Small intestine (tissue), 7 donors: ENCODE measurements around the gene MT2A. TPM values are rescaled to one million over a fixed set of nuclear protein-coding genes. Genes with fewer than 3 reads are reported as not detected.

ENCODE experiments used
- DNase-seq, 2 donors: peaks; one replicate each; pipeline versions ENCODE4 v3.0.0 to v3.0.0-alpha.2; 2013
- FAIRE-seq: peaks from 2 replicates; lab custom pipeline; 2012; peaks lifted over from hg19 to GRCh38; lab: Jason Lieb, UNC
- H3K27ac ChIP-seq, 3 donors: one replicate each; pipeline ENCODE4 v1.5.1; 2013; ENCODE audit warnings: low read length in 2 of 3, mild to moderate bottlenecking in 2 of 3, control low read depth in 1 of 3, inconsistent platforms in 1 of 3, low read depth in 1 of 3, moderate library complexity in 1 of 3
- H3K27me3 ChIP-seq, 3 donors: one replicate each; pipeline ENCODE4 v1.6.1; 2013; ENCODE audit warnings: low read length in 3 of 3, inconsistent platforms in 1 of 3; ENCODE audit not compliant: control insufficient read depth in 3 of 3, insufficient read depth in 3 of 3
- H3K36me3 ChIP-seq, 3 donors: one replicate each; pipeline ENCODE4 v1.6.1; 2013; ENCODE audit warnings: low read length in 3 of 3, inconsistent platforms in 1 of 3, low read depth in 1 of 3, mild to moderate bottlenecking in 1 of 3, moderate library complexity in 1 of 3; ENCODE audit not compliant: control insufficient read depth in 3 of 3, insufficient read depth in 2 of 3
- H3K4me1 ChIP-seq, 3 donors: one replicate each; pipeline ENCODE4 v1.6.1; 2013; ENCODE audit warnings: low read length in 2 of 3, inconsistent platforms in 1 of 3, low read depth in 1 of 3, mild to moderate bottlenecking in 1 of 3, moderate library complexity in 1 of 3; ENCODE audit not compliant: control insufficient read depth in 3 of 3, insufficient read depth in 2 of 3
- H3K4me3 ChIP-seq, 3 donors: one replicate each; pipeline ENCODE4 v1.5.1; 2013; ENCODE audit warnings: low read length in 3 of 3, control low read depth in 1 of 3, inconsistent platforms in 1 of 3, low read depth in 1 of 3, mild to moderate bottlenecking in 1 of 3, moderate library complexity in 1 of 3
- H3K9me3 ChIP-seq, 2 donors: one replicate each; pipeline ENCODE4 v1.6.1; 2013; ENCODE audit warnings: low read depth in 1 of 2, low read length in 1 of 2; ENCODE audit not compliant: control insufficient read depth in 2 of 2, insufficient read depth in 1 of 2
- WGBS, 3 donors: extraction: QIAGEN DNeasy Blood & Tissue Kit; methylation state at CpG; one replicate each; pipeline ENCODE4 v1.1.7; 2013; 5-methylcytosine and 5-hydroxymethylcytosine counted together
- polyA plus RNA-seq, 4 donors: library from polyadenylated mRNA; stranded (reverse) in 3 of 4; unstranded in 1 of 4; fragments of 200-250 nt in 3 of 4; fragments of 120-200 nt in 1 of 4; gene quantifications; one replicate each; pipeline versions ENCODE4 v1.2.1 to v1.2.3, GENCODE V29; 2013
- donor health status: healthy with polysubstance abuse.
- donor health status: control.
- donor health status: control.
- donor health status: Bipolar disorder and iron deficiency.
- donor health status: healthy.

Gene MT2A
- polyA plus RNA-seq, 4 donors: 133 to 464 (median 194) TPM

DNA sequence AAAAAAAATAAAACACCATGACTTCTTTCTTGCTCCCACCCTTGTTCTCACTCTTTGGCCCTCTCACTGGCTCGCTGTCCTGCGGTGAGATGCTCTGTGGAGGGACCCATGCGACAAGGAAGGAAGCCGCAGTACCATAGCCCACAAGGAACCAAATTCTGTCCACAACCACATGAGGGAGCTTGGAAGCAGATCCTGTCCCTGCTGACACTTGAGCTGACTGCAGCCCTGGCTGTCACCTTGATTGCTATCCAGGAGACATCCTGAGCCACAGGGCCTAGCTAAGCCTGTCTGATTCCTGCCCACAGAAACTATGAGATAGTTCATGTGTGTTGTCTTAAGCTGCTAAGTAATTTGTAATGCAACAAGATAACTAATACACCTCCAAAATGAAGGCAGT, 4.8 kb upstream of the MT2A start:
- Histone ChIP-seq H3K4me3 (no peak overlapping the region), H3K4me1 (peaks cover 0 to 8% (median 0%) of the 10 kb centered on the region in 3 donors), H3K9me3 (no peaks in the 10 kb centered on the region), H3K27ac (no peak overlapping the region), H3K27me3 (peaks cover 0 to 6% (median 0%) of the 10 kb centered on the region in 3 donors), H3K36me3 (no peaks in the 10 kb centered on the region)
- FAIRE-seq: no peak
- DNase-seq: peak; percentile 64 to 75
- 28 to 40% (median 31%) methylated on average over 4 of the region's 4 CpGs for WGBS, 3 donors

DNA sequence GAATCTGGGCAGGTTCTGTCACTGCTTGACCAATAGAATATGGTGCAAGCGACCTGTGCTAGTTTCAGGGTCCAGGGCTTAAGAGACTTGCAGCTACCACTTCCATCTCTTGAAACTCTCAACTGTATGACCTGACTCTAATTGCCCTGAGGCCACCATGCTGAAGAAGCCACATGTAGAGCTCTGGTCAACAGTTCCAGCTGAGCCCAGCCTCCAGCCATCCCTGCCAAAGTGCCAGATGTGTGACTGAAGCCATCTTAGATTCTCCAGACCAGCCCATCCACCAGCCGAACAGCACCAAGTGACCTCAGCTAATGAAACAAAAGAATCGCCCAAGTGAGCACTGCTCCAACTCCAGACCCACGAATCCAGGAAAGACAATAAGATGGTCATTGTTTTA, 3.4 kb upstream of the MT2A start:
- H3K36me3 ChIP-seq: no peaks in the 10 kb centered on the region
- no peak overlapping the region for H3K4me3 ChIP-seq
- DNase-seq: no peak
- WGBS, 3 donors: 87 to 91% (median 90%) methylated on average over 4 of the region's 4 CpGs
- H3K27ac ChIP-seq: peak overlapping the region in 1 of 3 donors; percentile 90
- peaks cover 0 to 6% (median 0%) of the 10 kb centered on the region in 3 donors for H3K27me3 ChIP-seq
- no peak for FAIRE-seq
- H3K9me3 ChIP-seq: no peaks in the 10 kb centered on the region
- peaks cover 0 to 19% (median under 1%) of the 10 kb centered on the region in 3 donors for H3K4me1 ChIP-seq

GRCh38 chr16:56605475-56605874, 2.9 kb upstream of the MT2A start:
- DNase-seq (no peak), FAIRE-seq (no peak)
- peaks cover 0 to 24% (median 5%) of the 10 kb centered on the region in 3 donors for H3K4me1 ChIP-seq
- no peaks in the 10 kb centered on the region for H3K36me3 ChIP-seq
- no peak overlapping the region for H3K4me3 ChIP-seq
- no peaks in the 10 kb centered on the region for H3K9me3 ChIP-seq
- peaks cover 0 to 4% (median 0%) of the 10 kb centered on the region in 3 donors for H3K27me3 ChIP-seq
- H3K27ac ChIP-seq: peak overlapping the region in 1 of 3 donors; percentile 90
- 74 to 95% (median 90%) methylated on average over 1 of the region's 1 CpG for WGBS, 3 donors

- H3K36me3 ChIP-seq: no peaks in the 10 kb centered on the region
- DNase-seq (no peak), FAIRE-seq (no peak)
- H3K9me3 ChIP-seq: no peaks in the 10 kb centered on the region
- 66 to 81% (median 80%) methylated on average over 3 of the region's 3 CpGs for WGBS, 3 donors
- H3K27ac ChIP-seq: peak overlapping the region in 1 of 3 donors; percentile 90
- H3K27me3 ChIP-seq: no peaks in the 10 kb centered on the region
- no peak overlapping the region for H3K4me3 ChIP-seq
- H3K4me1 ChIP-seq: peaks cover 2 to 26% (median 8%) of the 10 kb centered on the region in 3 donors
Observed at GRCh38 chr16:56606071-56606475, 2.3 kb upstream of the MT2A start.

DNA sequence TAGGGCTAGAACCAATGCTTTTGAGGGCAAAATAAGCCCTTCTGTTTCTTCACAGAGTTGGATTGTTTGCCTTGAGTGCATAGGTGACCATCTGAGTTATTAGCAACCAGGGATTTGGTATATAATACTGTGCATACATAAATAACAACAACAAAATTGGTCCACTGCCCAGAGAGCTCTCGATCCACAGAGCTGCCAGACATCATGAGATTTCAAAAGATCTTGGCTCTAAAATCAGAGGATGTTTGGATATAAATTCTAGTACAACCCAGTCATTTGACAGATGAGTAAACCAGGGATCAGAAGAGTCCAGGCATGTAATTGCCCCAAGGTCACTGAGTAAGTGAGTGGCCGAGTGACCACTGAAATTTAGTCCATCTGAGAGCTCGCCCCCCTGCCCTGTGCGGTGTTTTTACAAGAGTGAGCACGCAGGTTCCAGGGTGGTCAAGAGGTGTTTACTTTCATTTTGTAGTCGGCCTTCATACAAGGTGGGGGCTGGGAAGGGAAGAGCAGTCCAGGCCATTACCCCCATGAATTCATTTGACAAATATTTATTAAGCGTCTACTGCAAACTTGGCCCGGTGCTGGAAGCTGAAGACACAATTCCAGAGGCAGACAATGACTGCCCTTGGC, 1.8 kb upstream of the MT2A start:
- no peak for DNase-seq
- Histone ChIP-seq H3K27ac (peak overlapping the region in 2 of 3 donors; percentile 64 to 90), H3K4me3 (no peak overlapping the region), H3K9me3 (no peaks in the 10 kb centered on the region), H3K36me3 (no peaks in the 10 kb centered on the region), H3K27me3 (no peaks in the 10 kb centered on the region), H3K4me1 (peaks cover 2 to 26% (median 8%) of the 10 kb centered on the region in 3 donors)
- no peak for FAIRE-seq
- 58 to 78% (median 78%) methylated on average over 8 of the region's 8 CpGs for WGBS, 3 donors

GRCh38 chr16:56607109-56607618, 1.2 kb upstream of the MT2A start:
- Histone ChIP-seq H3K9me3 (no peaks in the 10 kb centered on the region), H3K4me3 (no peak overlapping the region), H3K4me1 (peaks cover 2 to 26% (median 8%) of the 10 kb centered on the region in 3 donors), H3K27ac (peak overlapping the region in 2 of 3 donors; percentile 64 to 90), H3K36me3 (no peaks in the 10 kb centered on the region), H3K27me3 (no peaks in the 10 kb centered on the region)
- DNase-seq (peak in 1 of 2 donors; percentile 57), FAIRE-seq (no peak)
- 57 to 84% (median 76%) methylated on average over 14 of the region's 14 CpGs for WGBS, 3 donors

DNA sequence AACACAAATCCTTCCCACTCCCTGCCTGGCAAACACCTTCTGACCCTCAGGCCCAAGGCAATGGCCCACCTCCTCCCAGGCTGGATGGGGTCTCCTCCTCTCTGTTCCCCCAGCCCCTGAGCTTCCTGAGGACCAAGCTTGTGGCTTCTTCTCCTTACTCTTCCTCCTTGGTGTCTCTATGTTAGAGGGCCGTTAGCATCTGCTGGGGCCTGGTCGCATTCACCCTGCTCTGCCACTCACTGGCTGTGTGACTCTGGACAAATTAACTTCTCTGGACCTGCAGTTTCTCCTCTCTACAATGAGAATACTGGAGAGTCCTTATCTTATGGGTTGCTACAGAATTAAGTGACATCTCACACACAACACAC, 725 bp upstream of the MT2A start:
- FAIRE-seq: no peak
- WGBS, 3 donors: 67 to 76% (median 73%) methylated on average over 2 of the region's 2 CpGs
- H3K4me1 ChIP-seq: peaks cover 2 to 26% (median 8%) of the 10 kb centered on the region in 3 donors

GRCh38 chr16:56608876-56609462, 585 bp downstream of the MT2A start:
- peak in 1 of 2 donors; percentile 26 for DNase-seq
- Histone ChIP-seq H3K27ac (peak overlapping the region; percentile 56 to 90 (median 62)), H3K36me3 (no peaks in the 10 kb centered on the region), H3K4me1 (peaks cover 2 to 26% (median 8%) of the 10 kb centered on the region in 3 donors), H3K27me3 (no peaks in the 10 kb centered on the region), H3K9me3 (no peaks in the 10 kb centered on the region), H3K4me3 (peak overlapping the region; percentile 51 to 66 (median 53))
- 0 to 1% (median 1%) methylated on average over 21 of the region's 21 CpGs for WGBS, 3 donors
- FAIRE-seq: no peak

More for the DNA sequence above, 725 bp upstream of the MT2A start:
- no peak for DNase-seq
- H3K27me3 ChIP-seq: no peaks in the 10 kb centered on the region
- H3K4me3 ChIP-seq: no peak overlapping the region
- peak overlapping the region; percentile 64 to 90 (median 66) for H3K27ac ChIP-seq
- no peaks in the 10 kb centered on the region for H3K36me3 ChIP-seq
- H3K9me3 ChIP-seq: no peaks in the 10 kb centered on the region
